Ovary (tissue), 9 donors: ENCODE measurements around the gene KIF3B. TPM values are rescaled to one million over a fixed set of nuclear protein-coding genes. Genes with fewer than 3 reads are reported as not detected.
"Not testable (repeated sequence)": the region's sequence is repeated elsewhere in the genome, so short reads cannot be mapped to it uniquely, and the experiment has no call there.

Experiments used
- DNase-seq, 5 donors: peaks; one replicate each; pipeline ENCODE4 v3.0.0-alpha.2; 2019 to 2020
- H3K27ac ChIP-seq, 2 donors: fragments of 200-600 bp; one replicate each; pipeline versions ENCODE4 v1.5.1 to v1.8.0; 2019 to 2022
- H3K27me3 ChIP-seq: fragments of 200-600 bp; one replicate; pipeline ENCODE4 v1.8.0; 2022
- H3K36me3 ChIP-seq: fragments of 200-600 bp; sonication (generic); one replicate; pipeline ENCODE4 v1.5.1; 2019
- H3K4me1 ChIP-seq: one replicate; pipeline ENCODE4 v1.8.1; 2013; ENCODE audit warnings: mild to moderate bottlenecking, moderate library complexity; ENCODE audit not compliant: insufficient read depth
- H3K4me3 ChIP-seq: fragments of 200-600 bp; sonication (generic); one replicate; pipeline ENCODE4 v1.5.1; 2017
- H3K9me3 ChIP-seq, 2 donors: fragments of 200-600 bp in 1 of 2; sonication (generic) in 1 of 2; one replicate each; pipeline versions ENCODE4 v1.5.1 to v1.8.1; 2013 to 2019; ENCODE audit warnings: mild to moderate bottlenecking in 1 of 2, moderate library complexity in 1 of 2
- EP300 ChIP-seq: sonication (generic); formaldehyde crosslinking; IDR thresholded peaks from one replicate; pipeline ENCODE4 v1.6.1; 2017; ENCODE audit warnings: antibody characterized with exemption
- POLR2A ChIP-seq: fragments of 450-650 bp; IDR thresholded peaks from one replicate; pipeline ENCODE4 v1.6.1; 2017; ENCODE audit warnings: antibody characterized with exemption, mild to moderate bottlenecking, moderate library complexity
- WGBS, 3 donors: extraction: QIAGEN DNeasy Blood & Tissue Kit in 1 of 3; methylation state at CpG; one replicate each; pipeline versions ENCODE4 v1.1.5 to v1.1.7; 2013 to 2017; 5-methylcytosine and 5-hydroxymethylcytosine counted together
- intact Hi-C, 4 donors: fragments of 100-400 bp; cut with DNase I; formaldehyde crosslinking; loops; one replicate each; pipeline versions ENCODE4 v1.11.0 to v1.15.1; 2022 to 2023
- polyA plus RNA-seq, 2 donors: library from polyadenylated mRNA; stranded (reverse); fragments of 200-250 nt in 1 of 2; fragments of 350-450 nt in 1 of 2; fragmentation: Illumina TruSeq in 1 of 2; extraction: RNeasy Lipid Tissue Mini Kit (QIAGEN cat#74804) in 1 of 2; gene quantifications; one replicate each; pipeline ENCODE4 v1.2.3, GENCODE V29; 2013 to 2014
- total RNA-seq, 7 donors: library from RNA; depleted of rRNA in 2 of 7; stranded (reverse); fragments of >200 nt in 2 of 7; fragmentation: NEBNext Ultra II Directional in 3 of 7; extraction: Animal tissue kit (Norgen Biotek cat#: 25700) in 3 of 7; gene quantifications; one replicate each; pipeline versions ENCODE4 v1.1.0 to v1.2.4, GENCODE V29; 2016 to 2023
- TF ChIP-seq, protein P1 (sequence below), 3 donors: fragments of 450-650 bp in 2 of 3; fragments of 200-600 bp in 1 of 3; IDR thresholded peaks; one replicate each; pipeline versions ENCODE4 v1.5.1 to v1.8.0; 2016 to 2022; ENCODE audit warnings: antibody characterized with exemption in 3 of 3, mild to moderate bottlenecking in 1 of 3
- donor health status: DM: no; HTN: no; CAD: no; lungs with moderate emphysema.
- donor health status: DM: no; HTN: no; CAD: no.
- donor health status: Bipolar disorder and iron deficiency.
- donor health status: DM: yes; HTN: yes; CAD: no.
- donor health status: DM: no; HTN: no; CAD: no.
- donor health status: DM: yes; HTN: yes; CAD: no.

The KIF3B gene
- total and polyA plus RNA-seq, 9 donors = 10.6 to 29.8 (median 23.7) TPM

DNA sequence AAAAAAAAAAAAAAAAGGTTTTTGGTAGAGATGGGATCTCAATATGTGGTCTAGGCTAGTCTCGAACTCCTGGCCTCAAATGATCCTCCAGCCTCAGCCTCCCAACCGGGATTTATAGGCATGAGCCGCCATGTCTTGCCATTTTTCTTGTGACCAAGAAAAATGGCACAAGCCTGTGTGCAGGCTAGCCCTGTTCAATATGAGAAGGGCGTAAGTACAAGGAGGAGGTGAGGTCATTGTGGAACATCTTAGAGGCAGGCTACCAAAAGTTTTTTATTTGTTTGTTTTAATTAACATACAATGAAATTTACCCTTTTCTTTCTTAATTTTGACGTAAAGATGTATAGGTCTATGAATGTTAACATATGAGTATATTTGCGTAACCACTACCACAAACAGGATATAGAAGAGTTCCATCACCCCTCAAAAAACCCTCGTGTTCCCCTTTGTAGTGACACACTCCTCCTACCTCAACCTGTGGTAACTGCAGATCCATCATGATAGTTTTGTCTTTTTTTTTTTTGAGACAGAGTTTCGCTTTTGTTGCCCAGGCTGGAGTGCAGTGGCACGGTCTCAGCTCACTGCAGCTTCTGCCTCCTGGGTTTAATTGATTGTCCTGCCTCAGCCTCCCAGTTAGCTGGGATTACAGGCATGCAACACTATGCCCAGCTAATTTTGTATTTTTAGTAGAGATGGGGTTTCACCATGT lies 28.3 kb upstream of the KIF3B start:
- Histone ChIP-seq H3K4me1 (no peaks in the 10 kb centered on the region), H3K27ac (no peak overlapping the region), H3K36me3 (no peaks in the 10 kb centered on the region), H3K4me3 (no peak overlapping the region), H3K27me3 (no peaks in the 10 kb centered on the region), H3K9me3 (no peaks in the 10 kb centered on the region)
- DNase-seq = no peak
- 86 to 89% (median 87%) methylated on average over 9 of the region's 9 CpGs for WGBS, 3 donors
- TF ChIP-seq EP300 = no peak
- no peak for TF ChIP-seq POLR2A
- TF ChIP-seq, protein P1, sequence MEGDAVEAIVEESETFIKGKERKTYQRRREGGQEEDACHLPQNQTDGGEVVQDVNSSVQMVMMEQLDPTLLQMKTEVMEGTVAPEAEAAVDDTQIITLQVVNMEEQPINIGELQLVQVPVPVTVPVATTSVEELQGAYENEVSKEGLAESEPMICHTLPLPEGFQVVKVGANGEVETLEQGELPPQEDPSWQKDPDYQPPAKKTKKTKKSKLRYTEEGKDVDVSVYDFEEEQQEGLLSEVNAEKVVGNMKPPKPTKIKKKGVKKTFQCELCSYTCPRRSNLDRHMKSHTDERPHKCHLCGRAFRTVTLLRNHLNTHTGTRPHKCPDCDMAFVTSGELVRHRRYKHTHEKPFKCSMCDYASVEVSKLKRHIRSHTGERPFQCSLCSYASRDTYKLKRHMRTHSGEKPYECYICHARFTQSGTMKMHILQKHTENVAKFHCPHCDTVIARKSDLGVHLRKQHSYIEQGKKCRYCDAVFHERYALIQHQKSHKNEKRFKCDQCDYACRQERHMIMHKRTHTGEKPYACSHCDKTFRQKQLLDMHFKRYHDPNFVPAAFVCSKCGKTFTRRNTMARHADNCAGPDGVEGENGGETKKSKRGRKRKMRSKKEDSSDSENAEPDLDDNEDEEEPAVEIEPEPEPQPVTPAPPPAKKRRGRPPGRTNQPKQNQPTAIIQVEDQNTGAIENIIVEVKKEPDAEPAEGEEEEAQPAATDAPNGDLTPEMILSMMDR (IDR thresholded peaks at IDR 0.05) = no peak
- intact Hi-C loops = no loop called here

- Histone ChIP-seq H3K36me3 (no peaks in the 10 kb centered on the region), H3K4me3 (no peak overlapping the region), H3K27ac (no peak overlapping the region), H3K9me3 (no peaks in the 10 kb centered on the region), H3K27me3 (no peaks in the 10 kb centered on the region), H3K4me1 (no peaks in the 10 kb centered on the region)
- DNase-seq = no peak
- TF ChIP-seq, protein P1 (IDR thresholded peaks at IDR 0.05) = no peak
- TF ChIP-seq POLR2A (no peak), EP300 (no peak)
- intact Hi-C loops = no loop called here
- WGBS, 3 donors = 45 to 53% (median 46%) methylated on average over 3 of the region's 3 CpGs
Observed at GRCh38 chr20:32251470-32251869, 26.0 kb upstream of the KIF3B start.

DNA sequence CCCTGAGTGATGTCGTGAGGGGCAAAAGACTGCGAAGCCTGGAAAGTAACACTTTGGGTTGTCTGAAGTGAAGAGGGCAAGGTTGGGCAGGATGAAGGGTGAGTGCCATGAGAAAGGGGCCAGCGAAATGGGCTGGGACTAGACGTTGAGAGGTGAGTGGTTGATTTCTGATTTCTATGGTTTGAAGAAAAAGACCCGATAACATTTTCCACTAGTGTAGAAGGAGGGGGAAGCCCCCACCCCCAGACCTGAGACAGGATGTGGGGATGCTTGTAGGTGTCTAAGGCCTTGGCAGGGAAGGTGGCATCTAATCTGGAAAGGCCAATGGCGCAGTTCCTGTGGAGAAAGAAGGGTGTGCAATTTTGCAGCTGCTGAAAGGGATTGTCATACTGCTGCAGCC lies 25.3 kb upstream of the KIF3B start:
- intact Hi-C loops = no loop called here
- DNase-seq = no peak
- TF ChIP-seq POLR2A = no peak
- WGBS, 3 donors = 85 to 89% (median 88%) methylated on average over 6 of the region's 6 CpGs
- Histone ChIP-seq H3K4me3 (no peak overlapping the region), H3K9me3 (no peaks in the 10 kb centered on the region), H3K27ac (no peak overlapping the region), H3K27me3 (no peaks in the 10 kb centered on the region), H3K36me3 (no peaks in the 10 kb centered on the region), H3K4me1 (no peaks in the 10 kb centered on the region)

GRCh38 chr20:32260973-32261372 lies 16.5 kb upstream of the KIF3B start:
- H3K4me1 ChIP-seq, H3K27me3 ChIP-seq, H3K36me3 ChIP-seq, DNase-seq, intact Hi-C loops, H3K9me3 ChIP-seq, H3K27ac ChIP-seq, H3K4me3 ChIP-seq: not testable (repeated sequence)
- 89 to 91% (median 90%) methylated on average over 10 of the region's 10 CpGs for WGBS, 3 donors

GRCh38 chr20:32261644-32262043 lies 15.8 kb upstream of the KIF3B start:
- Histone ChIP-seq H3K36me3 (no peaks in the 10 kb centered on the region), H3K27me3 (no peaks in the 10 kb centered on the region), H3K27ac (no peak overlapping the region), H3K9me3 (no peaks in the 10 kb centered on the region), H3K4me3 (no peak overlapping the region), H3K4me1 (no peaks in the 10 kb centered on the region)
- 53 to 69% (median 64%) methylated on average over 2 of the region's 2 CpGs for WGBS, 3 donors
- intact Hi-C loops = no loop called here
- no peak for TF ChIP-seq POLR2A
- TF ChIP-seq EP300 = no peak
- TF ChIP-seq, protein P1 (IDR thresholded peaks at IDR 0.05) = no peak
- DNase-seq = no peak
